Stimulated activated naive CD8-positive, alpha-beta T cell treated with anti-CD3 and anti-CD28 coated beads, Interleukin-15, amount 100 ng/mL, for 72 hours (primary cell): ENCODE measurements around the gene CHRNA4.

Experiments used
- ATAC-seq: fragments of 150-1000 bp; cut with Tn5 transposase; 2 replicates; pipeline ENCODE4 v1.10.0; 2021; ENCODE audit warnings: mild to moderate bottlenecking, moderate library complexity
- DNase-seq, 2 donors: peaks; one replicate each; pipeline ENCODE4 v3.0.0; 2021 to 2022
- H3K27ac Mint-ChIP-seq, 2 donors: one replicate each; pipeline ENCODE4 v1.8.0; 2022; ENCODE audit warnings: mild to moderate bottlenecking in 2 of 2, mixed read lengths in 2 of 2, moderate library complexity in 2 of 2
- H3K27me3 Mint-ChIP-seq: one replicate; pipeline ENCODE4 v1.8.0; 2022; ENCODE audit warnings: mixed read lengths
- H3K4me1 Mint-ChIP-seq: one replicate; pipeline ENCODE4 v1.8.0; 2022; ENCODE audit warnings: mild to moderate bottlenecking, mixed read lengths
- H3K4me3 Mint-ChIP-seq, 2 donors: one replicate each; pipeline ENCODE4 v1.8.0; 2022; ENCODE audit warnings: mild to moderate bottlenecking in 2 of 2, mixed read lengths in 2 of 2, moderate library complexity in 1 of 2
- H3K9me3 Mint-ChIP-seq, 2 donors: one replicate each; pipeline ENCODE4 v1.8.0; 2022; ENCODE audit warnings: mixed read lengths in 2 of 2

CHRNA4 gene

DNA sequence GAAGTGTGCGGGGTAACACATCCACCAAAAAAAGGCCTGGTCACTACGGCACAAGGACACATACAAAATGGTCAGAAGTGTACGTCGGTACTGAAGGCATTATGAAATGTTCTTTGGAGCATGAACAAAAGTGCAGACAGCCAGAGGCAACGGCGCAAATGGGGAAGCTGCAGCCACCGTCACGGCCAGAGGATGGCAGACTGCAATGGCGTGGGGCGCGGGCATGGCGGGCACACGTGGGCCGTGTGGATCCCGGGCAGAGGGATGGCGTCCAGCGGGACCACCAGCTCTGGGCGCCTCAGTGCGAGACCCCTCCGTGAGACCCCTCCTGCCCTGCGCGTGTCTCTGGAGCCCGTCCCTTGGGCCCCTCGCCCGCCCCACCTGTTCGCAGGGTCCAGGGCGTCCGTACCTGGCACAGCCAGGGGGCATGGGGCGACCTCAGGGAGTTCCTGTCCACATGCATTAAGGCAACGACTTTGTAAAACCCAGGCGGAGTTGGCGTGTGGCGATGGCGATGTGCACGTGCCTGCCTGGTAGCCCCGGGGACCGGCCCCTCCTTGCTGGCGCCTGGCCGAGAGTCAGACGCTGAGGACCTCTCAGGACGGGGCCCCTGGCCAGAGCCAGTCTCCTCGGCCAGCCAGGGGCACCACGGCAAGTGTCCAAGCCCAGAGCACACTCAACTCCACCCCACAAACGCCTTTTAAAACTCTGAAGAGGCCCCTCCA, 39.5 kb upstream of the CHRNA4 start:
- no peaks in the 10 kb centered on the region for H3K9me3 Mint-ChIP-seq
- peaks cover 17% of the 10 kb centered on the region for H3K27me3 Mint-ChIP-seq
- H3K4me1 Mint-ChIP-seq: no peaks in the 10 kb centered on the region
- H3K27ac Mint-ChIP-seq: no peak overlapping the region
- no peak overlapping the region for H3K4me3 Mint-ChIP-seq
- DNase-seq: no peak
- ATAC-seq: no peak

DNA sequence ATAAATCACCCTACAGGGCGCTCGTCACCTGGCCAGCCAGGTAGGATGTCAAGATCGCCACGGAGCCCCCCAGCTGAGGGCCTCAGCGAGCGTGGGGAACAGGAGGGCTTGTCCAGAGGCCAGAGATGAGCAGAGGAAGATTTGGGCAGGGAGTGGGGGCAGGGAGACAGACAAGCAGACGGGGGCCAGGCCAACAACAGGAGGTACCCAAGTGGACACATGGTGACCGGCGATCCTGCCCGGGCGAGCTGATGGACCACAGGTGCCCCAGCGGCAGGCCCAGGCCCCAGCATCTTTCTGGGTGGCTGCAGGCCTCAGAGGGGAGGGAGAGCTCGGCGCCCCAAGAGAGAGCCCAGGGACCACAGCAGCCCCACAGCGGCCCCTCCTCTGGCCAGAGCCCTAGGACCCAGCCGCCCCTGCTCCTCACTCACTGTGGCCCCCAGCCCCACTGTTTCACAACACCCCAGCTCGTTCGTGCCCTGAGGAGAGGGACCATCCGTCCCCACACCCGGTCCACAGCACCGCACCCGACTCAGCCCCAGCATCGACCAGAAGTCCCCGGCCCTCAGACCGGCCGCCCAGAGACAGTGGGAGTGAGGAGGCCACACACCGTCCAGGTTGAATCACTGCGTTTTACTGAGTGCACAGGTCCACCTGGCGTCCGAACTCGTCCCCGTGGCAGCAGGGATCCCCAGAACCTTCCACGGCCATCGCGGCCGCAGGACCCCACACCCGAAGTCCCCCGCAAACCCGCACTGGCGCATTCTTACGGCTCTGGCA, 38.6 kb upstream of the CHRNA4 start:
- Mint-ChIP-seq H3K4me1 (no peaks in the 10 kb centered on the region), H3K9me3 (no peaks in the 10 kb centered on the region), H3K27ac (no peak overlapping the region), H3K27me3 (peaks cover 24% of the 10 kb centered on the region), H3K4me3 (no peak overlapping the region)
- ATAC-seq (no peak), DNase-seq (no peak)

GRCh38 chr20:63398744-63399514, 37.8 kb upstream of the CHRNA4 start:
- no peak overlapping the region for H3K4me3 Mint-ChIP-seq
- ATAC-seq (peak; percentile 46), DNase-seq (no peak)
- H3K4me1 Mint-ChIP-seq: no peaks in the 10 kb centered on the region
- no peak overlapping the region for H3K27ac Mint-ChIP-seq
- H3K9me3 Mint-ChIP-seq: no peaks in the 10 kb centered on the region
- peaks cover 32% of the 10 kb centered on the region for H3K27me3 Mint-ChIP-seq

- Mint-ChIP-seq H3K9me3 (no peaks in the 10 kb centered on the region), H3K4me3 (no peak overlapping the region), H3K4me1 (no peaks in the 10 kb centered on the region), H3K27ac (no peak overlapping the region), H3K27me3 (peaks cover 39% of the 10 kb centered on the region)
- ATAC-seq (no peak), DNase-seq (no peak)
Observed at GRCh38 chr20:63397946-63398450, 36.8 kb upstream of the CHRNA4 start.

- ATAC-seq (no peak), DNase-seq (no peak)
- Mint-ChIP-seq H3K27ac (no peak overlapping the region), H3K4me1 (no peaks in the 10 kb centered on the region), H3K4me3 (no peak overlapping the region), H3K27me3 (peaks cover 32% of the 10 kb centered on the region), H3K9me3 (no peaks in the 10 kb centered on the region)
Observed at GRCh38 chr20:63397155-63397843, 36.1 kb upstream of the CHRNA4 start.

DNA sequence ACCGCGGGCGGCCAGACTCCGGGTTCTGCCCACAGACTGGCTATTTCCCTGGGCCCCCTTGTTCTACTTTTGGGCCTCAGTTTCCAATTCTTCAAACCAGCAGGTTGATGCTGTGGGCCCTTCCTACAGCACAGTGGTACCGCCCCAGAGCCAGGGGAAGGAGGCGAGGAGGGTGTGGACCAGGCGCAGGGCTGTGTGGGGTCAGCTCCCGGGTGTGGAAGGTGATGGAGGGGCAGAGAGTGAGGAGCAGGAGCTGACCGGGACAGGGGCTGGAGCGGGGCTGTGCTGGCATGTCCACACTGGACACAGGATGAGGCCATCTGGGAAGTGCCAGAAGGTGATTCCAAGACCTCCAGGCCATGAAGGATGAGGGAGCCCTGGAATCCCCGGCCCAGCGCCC, 35.2 kb upstream of the CHRNA4 start:
- no peak for DNase-seq
- ATAC-seq: no peak
- Mint-ChIP-seq H3K4me1 (no peaks in the 10 kb centered on the region), H3K9me3 (no peaks in the 10 kb centered on the region), H3K4me3 (no peak overlapping the region), H3K27ac (no peak overlapping the region), H3K27me3 (peaks cover 23% of the 10 kb centered on the region)

DNA sequence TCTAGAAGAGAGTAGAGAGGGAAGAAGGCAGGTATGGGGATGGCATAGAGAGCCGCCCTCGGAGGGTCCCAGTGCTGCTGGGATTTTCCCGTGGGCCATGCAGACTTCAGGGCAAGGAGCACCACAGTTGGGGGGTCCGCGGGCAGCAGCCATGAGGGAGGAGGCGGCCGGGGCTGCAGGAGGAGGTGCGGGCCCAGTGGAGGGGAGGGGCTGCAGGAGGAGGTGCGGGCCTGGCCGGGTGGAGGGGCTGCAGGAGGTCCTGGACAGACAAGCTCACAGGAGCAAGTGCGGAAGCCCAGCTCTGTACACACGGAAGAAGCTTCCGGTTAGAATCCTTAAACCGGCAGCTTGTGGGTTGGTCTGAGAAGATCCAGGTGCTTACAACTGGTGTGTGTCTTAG, 34.6 kb upstream of the CHRNA4 start:
- Mint-ChIP-seq H3K4me3 (no peak overlapping the region), H3K27me3 (peaks cover 23% of the 10 kb centered on the region), H3K9me3 (no peaks in the 10 kb centered on the region), H3K4me1 (no peaks in the 10 kb centered on the region), H3K27ac (no peak overlapping the region)
- ATAC-seq: no peak
- no peak for DNase-seq

DNA sequence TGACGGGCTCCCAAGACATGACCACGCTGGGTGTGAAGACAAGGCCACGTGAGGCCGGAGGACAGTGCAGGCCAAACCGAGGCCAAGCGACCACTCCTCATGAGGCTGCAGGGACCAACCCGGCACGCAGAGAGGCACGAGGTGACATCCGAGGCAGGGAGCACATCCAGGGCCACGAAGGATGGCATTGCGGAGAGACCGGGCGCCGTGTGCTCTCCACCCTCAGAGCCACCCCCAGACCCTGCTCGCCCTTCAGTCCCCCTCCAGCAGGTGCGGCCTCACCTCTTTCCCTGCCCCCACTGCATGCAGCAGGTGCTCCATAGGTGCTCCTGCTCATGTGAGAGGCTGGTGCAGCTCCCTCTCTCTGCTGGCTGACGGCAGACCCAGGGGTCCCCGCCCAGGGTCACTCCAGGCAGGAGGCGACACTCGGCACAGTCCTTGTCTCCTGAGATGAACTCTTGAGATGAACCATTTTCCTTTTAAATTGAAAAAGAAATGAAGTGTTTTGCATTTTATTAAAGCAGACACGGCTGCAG, 33.8 kb upstream of the CHRNA4 start:
- no peak for DNase-seq
- no peak overlapping the region for H3K27ac Mint-ChIP-seq
- peaks cover 23% of the 10 kb centered on the region for H3K27me3 Mint-ChIP-seq
- no peak overlapping the region for H3K4me3 Mint-ChIP-seq
- no peak for ATAC-seq
- H3K4me1 Mint-ChIP-seq: no peaks in the 10 kb centered on the region
- no peaks in the 10 kb centered on the region for H3K9me3 Mint-ChIP-seq

- DNase-seq (no peak), ATAC-seq (no peak)
- peak overlapping the region in 1 of 2 donors; percentile 12 for H3K27ac Mint-ChIP-seq
- no peaks in the 10 kb centered on the region for H3K9me3 Mint-ChIP-seq
- H3K4me3 Mint-ChIP-seq: no peak overlapping the region
- no peaks in the 10 kb centered on the region for H3K4me1 Mint-ChIP-seq
- H3K27me3 Mint-ChIP-seq: peaks cover 23% of the 10 kb centered on the region
Observed at GRCh38 chr20:63394069-63394919, 33.1 kb upstream of the CHRNA4 start.

DNA sequence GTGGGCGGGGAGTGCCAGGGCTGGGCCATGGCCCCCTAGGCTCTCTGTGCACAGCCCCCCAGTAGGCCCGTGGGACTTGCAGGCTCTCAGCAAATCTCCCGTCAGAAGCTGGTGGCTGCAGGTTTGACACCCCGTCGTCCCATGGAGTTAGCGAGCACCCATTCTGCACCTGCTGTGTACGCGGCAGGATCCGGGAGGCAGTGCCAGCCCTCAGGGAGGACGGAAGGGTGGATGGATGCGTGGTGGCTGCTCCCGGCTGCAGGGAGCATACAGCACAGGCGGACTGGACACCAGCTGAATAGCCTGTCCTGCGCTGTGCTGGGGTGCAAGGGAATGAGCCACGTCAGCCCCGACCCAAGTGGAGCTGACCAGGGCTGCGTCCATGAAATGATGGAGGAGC, 32.4 kb upstream of the CHRNA4 start:
- ATAC-seq (no peak), DNase-seq (no peak)
- Mint-ChIP-seq H3K4me1 (no peaks in the 10 kb centered on the region), H3K4me3 (no peak overlapping the region), H3K27me3 (peaks cover 23% of the 10 kb centered on the region), H3K9me3 (no peaks in the 10 kb centered on the region), H3K27ac (no peak overlapping the region)

DNA sequence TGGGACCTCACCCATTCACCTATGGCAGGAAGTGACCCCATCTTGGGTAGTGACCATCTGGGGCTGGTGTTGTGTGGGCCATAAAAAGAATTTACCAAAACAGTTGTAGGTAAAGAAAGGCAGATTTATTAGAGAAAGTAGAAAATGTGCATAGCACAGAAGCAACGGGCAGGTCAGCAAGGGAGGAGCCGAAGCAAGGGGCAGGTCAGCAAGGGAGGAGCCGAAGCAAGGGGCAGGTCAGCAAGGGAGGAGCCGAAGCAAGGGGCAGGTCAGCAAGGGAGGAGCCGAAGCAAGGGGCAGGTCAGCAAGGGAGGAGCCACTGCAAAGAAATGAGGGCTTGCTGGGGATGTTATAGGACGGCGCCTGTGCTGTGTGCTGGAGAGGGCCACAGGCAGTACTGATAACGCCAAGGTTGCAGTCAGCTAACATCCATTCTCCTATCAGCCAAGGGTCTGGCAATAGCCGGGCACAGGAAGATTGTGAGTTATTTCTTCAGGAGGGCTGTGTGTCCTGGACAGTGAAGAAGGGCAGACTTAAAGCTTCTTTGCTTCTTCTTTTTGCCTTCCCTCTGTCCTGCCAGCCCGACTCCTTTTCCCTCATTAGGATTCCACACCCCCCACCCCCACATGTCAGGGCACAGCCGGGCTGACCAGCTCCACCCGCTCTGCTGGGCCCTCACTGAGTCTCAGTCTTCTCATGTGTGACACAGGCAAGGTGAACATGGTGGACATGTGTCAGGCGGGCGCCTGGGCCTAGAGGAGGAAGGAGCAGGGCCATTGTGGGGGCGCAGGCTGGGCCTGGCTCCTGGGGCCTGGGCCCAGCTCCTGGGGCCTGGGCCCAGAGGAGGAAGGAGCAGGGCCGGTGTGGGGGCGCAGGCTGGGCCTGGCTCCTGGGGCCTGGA, 31.6 kb upstream of the CHRNA4 start:
- Mint-ChIP-seq H3K4me3 (no peak overlapping the region), H3K27me3 (peaks cover 23% of the 10 kb centered on the region), H3K4me1 (no peaks in the 10 kb centered on the region), H3K27ac (no peak overlapping the region), H3K9me3 (peaks cover 0 to 6% of the 10 kb centered on the region in 2 donors)
- DNase-seq (no peak), ATAC-seq (no peak)

GRCh38 chr20:63387917-63388316, 26.8 kb upstream of the CHRNA4 start:
- H3K27ac Mint-ChIP-seq: no peak overlapping the region
- no peak for ATAC-seq

GRCh38 chr20:63387393-63387792, 26.2 kb upstream of the CHRNA4 start:
- DNase-seq (no peak), ATAC-seq (no peak)
- H3K4me1 Mint-ChIP-seq: no peaks in the 10 kb centered on the region
- H3K9me3 Mint-ChIP-seq: peaks cover 14 to 34% of the 10 kb centered on the region in 2 donors
- H3K27ac Mint-ChIP-seq: no peak overlapping the region
- H3K4me3 Mint-ChIP-seq: no peak overlapping the region
- H3K27me3 Mint-ChIP-seq: peaks cover 16% of the 10 kb centered on the region

More at GRCh38 chr20:63387917-63388316, 26.8 kb upstream of the CHRNA4 start:
- Mint-ChIP-seq H3K27me3 (peaks cover 15% of the 10 kb centered on the region), H3K9me3 (peaks cover 14 to 34% of the 10 kb centered on the region in 2 donors), H3K4me3 (no peak overlapping the region), H3K4me1 (no peaks in the 10 kb centered on the region)
- no peak for DNase-seq
